Measurements from ENCODE around the gene KMT2E.

DNA sequence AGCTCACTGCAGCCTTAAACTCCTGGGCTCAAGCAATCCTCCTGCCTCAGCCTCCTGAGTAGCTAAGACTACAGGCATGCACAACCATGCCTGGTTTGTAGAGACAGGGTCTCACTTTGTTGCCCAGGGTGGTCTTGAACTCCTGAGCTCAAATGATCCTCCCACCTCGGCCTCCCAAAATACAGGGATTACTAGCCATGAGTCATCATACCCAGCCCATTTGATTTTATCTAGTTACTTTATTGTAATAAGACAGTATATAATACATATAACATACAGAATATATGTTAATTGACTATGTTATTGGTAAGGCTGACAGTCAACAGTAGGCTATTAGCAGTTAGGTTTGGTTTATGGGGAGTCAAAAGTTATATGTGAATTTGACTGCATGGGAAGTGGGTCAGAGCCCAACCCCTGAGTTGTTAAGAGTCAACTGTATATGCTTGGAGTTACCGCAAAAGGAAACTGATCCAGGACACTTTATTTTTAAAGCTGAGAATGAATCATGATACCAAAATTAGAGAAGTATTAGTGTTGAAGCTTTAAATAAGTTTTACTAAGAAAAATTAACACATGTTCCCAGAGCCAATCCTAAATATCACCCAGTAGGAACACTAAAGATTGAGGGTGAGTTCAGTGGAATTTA is 20.7 kb upstream of the KMT2E start:
- TF ChIP-seq POLR2AphosphoS5 (IDR thresholded peaks at IDR 0.05; ENCODE audit: borderline replicate concordance, low read depth, low read length) (no peak), EZH2 (IDR thresholded peaks at IDR 0.05) (no peak)

Data from SK-N-MC (cell line).